ENCODE measurements around the gene SND1.
A peak's percentile ranks its signal among the peaks of the same experiment; 100 is the strongest.

SND1 gene

DNA sequence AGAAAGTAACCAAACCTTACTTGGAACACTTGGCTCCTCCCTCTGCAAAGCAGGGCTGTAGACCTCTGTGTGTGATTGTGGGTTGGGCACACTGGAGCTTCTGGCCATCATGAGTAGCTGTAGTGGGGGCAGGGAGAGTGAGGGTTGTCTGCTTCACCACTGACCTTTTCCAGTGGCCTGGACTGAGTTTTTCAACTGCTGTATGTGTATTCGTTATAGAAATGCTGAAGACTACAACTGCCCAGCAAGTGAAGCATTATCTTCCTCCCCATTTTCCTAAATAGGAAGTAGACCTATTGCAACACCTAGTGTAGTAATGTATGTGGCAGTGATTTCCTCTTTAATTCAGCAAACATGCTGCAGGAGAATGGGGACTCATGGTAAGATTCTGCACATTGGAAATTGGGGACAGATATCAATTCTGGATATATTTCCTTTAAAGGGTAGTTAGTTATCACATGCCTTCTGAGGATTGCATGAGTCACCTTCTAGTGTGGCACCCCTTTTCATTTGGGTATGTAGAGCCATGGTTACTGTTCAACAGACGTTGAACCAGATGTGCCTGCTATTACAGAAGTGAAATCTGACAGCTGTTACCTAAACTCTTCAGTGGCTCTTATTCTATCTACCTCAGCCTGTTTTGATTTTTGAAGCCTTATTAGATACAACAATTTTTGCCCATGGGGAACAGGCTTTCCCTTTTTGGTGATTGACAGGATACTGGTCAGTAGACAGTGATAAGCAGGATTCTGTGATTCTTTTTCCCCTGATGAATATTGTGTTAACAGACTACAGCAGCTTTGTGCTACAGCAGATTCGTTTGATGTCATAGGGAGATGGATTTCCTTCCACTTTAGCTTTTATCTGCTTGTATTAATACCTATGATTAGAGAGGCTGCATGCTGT is 130.9 kb downstream of the SND1 start:
- DNase-seq (ENCODE audit: low spot score), result no peak
- Histone ChIP-seq H3K4me3 (no peak overlapping the region), H3K27ac (no peak overlapping the region)
- TF ChIP-seq, protein P1, sequence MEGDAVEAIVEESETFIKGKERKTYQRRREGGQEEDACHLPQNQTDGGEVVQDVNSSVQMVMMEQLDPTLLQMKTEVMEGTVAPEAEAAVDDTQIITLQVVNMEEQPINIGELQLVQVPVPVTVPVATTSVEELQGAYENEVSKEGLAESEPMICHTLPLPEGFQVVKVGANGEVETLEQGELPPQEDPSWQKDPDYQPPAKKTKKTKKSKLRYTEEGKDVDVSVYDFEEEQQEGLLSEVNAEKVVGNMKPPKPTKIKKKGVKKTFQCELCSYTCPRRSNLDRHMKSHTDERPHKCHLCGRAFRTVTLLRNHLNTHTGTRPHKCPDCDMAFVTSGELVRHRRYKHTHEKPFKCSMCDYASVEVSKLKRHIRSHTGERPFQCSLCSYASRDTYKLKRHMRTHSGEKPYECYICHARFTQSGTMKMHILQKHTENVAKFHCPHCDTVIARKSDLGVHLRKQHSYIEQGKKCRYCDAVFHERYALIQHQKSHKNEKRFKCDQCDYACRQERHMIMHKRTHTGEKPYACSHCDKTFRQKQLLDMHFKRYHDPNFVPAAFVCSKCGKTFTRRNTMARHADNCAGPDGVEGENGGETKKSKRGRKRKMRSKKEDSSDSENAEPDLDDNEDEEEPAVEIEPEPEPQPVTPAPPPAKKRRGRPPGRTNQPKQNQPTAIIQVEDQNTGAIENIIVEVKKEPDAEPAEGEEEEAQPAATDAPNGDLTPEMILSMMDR (IDR thresholded peaks at IDR 0.05), result no peak

DNA sequence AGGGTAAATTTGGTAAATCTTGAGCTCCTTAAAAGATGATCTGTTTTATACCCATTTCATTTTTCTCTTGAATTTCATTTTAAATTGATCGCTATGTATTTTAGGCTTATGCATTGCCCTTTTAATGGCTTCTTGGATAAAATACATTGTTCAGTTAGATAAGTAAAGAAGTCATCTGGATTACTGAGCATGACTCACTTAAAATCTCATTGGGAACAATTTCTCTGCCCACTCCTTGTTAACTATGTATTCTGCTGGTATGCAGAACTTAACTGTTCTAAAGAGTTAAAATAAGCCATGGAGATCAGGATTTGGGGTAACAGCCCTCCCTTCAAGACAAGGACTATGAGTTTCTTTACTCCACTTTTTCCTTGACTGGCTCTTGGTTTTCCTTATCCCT is 134.2 kb downstream of the SND1 start:
- H3K4me3 ChIP-seq, result no peak overlapping the region
- TF ChIP-seq, protein P1 (IDR thresholded peaks at IDR 0.05), result no peak
- H3K27ac ChIP-seq, result no peak overlapping the region
- DNase-seq (ENCODE audit: low spot score), result no peak

DNA sequence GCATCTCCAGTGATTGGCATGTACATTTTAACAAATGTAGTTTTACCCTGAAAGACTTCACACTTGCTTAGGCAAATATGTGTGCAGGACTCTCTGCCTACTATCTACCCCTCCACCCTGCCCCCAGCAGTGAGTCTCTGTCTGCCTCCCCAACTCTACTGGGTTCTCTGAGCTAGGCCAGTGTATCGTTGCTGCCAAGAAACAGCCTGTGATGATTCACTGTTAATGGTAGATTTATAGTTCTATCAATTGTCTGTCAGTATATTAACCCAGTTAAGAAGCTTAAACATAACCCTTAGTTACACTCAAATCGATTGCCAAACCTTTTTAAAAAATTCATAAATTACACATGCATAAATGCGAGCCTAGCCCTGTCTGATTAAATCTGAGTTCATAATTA is 137.0 kb downstream of the SND1 start:
- DNase-seq (ENCODE audit: low spot score), result no peak
- TF ChIP-seq, protein P1 (IDR thresholded peaks at IDR 0.05), result no peak
- Histone ChIP-seq H3K27ac (no peak overlapping the region), H3K4me3 (no peak overlapping the region)

DNA sequence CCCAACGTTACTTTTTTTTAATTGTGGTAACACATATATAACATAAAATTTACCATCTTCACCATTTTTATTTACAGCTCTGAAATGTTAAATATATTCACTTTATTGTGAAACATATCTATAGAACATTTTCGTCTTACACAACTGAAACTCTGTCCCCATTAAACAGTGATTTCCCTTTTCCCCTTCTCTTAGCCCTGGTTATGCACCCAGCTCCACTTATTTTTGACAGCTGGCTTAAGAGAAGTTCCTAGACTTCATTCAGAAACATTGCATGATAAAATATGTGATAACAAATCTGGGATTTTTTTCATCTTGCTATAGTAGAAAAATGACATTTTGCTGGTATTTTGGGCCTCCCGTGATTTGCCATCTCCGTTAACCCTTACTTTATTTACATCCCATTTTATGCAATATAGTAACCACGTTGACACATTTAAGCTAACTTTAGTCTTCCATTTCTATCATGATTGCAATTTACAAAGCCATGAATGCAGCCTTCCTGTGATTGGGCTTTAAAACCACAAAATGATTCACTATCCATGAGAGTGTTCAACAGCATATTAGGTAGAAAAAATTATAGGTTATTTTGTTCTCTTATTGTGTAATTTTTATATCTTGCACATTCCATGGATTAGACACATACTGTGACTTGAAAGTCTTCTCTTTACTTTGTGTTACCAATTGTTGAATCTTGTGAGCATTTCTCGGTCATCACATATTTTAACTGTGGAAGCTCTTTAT is 139.6 kb downstream of the SND1 start:
- Histone ChIP-seq H3K27ac (no peak overlapping the region), H3K4me3 (no peak overlapping the region)
- no peak for DNase-seq (ENCODE audit: low spot score)
- TF ChIP-seq, protein P1 (IDR thresholded peaks at IDR 0.05), result no peak

DNA sequence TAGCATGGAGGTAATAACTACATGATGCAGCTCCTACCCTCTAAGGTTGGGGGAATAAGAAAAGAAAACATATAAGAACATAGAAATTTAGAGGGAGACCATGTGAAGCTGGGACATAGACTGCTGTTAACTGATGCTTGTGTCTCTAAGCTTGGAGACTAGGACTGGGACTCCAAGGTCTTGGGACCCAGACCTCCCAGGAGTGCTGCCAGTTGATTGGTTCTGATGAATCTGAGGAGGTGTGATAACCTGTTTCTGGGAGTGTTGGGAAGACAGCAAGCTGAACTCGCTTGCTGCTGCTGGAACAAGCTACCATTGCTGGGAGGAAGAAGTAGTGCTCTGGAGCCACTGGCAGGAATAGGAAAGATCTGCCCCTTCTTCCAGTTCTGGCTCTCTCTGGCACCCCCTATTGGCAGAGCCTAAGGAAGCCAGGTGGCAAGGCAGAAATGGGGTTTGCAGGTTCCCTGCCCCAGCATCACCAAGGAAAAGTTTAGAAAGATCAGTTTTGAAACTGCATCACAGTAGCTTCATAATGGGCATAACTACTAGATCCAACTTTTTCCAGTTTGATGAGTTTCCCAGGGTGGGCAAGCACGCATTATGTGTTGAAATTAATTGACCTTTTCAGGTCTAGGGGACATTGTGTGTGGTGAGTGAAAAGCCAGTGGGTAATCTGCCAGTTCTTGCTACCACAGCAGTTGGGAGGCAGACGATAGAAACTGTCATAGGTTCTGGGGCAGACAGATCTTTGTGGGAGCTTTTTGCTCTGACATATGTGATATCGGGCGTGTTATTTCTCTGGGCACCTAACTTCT is 140.7 kb downstream of the SND1 start:
- Histone ChIP-seq H3K4me3 (no peak overlapping the region), H3K27ac (no peak overlapping the region)
- DNase-seq (ENCODE audit: low spot score), result no peak
- TF ChIP-seq, protein P1 (IDR thresholded peaks at IDR 0.05), result no peak

DNA sequence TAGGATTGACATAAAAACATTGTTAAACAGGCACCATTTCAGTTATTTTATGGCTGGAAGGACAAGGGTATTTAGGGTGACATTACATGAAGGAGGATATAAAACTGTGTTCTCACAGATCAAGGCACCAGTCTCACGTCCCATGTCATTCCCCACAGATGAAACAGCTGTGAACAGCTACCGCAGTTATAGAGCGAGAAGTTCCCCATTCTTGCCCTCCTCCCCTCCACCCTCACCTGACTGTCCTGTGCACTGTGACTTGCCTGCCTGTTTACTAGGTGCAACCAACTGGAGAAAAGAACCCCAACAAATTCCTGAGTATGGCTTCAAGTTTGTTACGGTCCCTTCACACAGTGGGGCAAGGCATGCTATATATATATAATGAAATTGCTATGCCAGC is 141.6 kb downstream of the SND1 start:
- TF ChIP-seq, protein P1 (IDR thresholded peaks at IDR 0.05), result no peak
- no peak overlapping the region for H3K4me3 ChIP-seq

More for the DNA sequence above, 141.6 kb downstream of the SND1 start:
- DNase-seq (ENCODE audit: low spot score), result no peak
- peak overlapping the region in 1 of 2 donors; percentile 5 for H3K27ac ChIP-seq
